C4-2B (cell line): Measurements from ENCODE around the gene APOL2.

Source experiments
- ZFX ChIP-seq: fragments of 450-650 bp; IDR thresholded peaks from 2 replicates; pipeline ENCODE4 v1.6.1; 2017
- TF ChIP-seq, protein P1 (sequence below): fragments of 450-650 bp; conservative IDR thresholded peaks from 2 replicates; pipeline ENCODE4 v1.5.1; 2017; ENCODE audit warnings: mild to moderate bottlenecking

DNA sequence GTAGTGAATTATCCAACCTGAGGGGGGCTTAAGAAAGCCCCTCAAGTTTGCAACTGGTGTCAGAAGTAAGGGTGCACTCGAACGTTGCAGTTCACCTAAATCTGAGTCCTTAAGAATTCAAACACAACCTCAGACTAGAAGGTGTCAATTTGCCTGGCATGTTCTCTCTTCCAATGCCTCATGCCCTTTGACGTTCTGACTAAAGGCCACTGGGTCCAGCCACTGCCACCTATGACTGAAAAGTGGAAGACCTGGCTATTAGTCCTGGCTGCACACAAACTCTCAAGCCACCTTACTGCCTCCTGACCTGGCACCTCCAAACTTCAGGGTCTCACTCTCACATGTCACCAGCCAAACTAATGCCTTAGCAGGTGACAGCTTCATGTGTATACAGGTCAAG, 45.8 kb downstream of the APOL2 start:
- TF ChIP-seq, protein P1, sequence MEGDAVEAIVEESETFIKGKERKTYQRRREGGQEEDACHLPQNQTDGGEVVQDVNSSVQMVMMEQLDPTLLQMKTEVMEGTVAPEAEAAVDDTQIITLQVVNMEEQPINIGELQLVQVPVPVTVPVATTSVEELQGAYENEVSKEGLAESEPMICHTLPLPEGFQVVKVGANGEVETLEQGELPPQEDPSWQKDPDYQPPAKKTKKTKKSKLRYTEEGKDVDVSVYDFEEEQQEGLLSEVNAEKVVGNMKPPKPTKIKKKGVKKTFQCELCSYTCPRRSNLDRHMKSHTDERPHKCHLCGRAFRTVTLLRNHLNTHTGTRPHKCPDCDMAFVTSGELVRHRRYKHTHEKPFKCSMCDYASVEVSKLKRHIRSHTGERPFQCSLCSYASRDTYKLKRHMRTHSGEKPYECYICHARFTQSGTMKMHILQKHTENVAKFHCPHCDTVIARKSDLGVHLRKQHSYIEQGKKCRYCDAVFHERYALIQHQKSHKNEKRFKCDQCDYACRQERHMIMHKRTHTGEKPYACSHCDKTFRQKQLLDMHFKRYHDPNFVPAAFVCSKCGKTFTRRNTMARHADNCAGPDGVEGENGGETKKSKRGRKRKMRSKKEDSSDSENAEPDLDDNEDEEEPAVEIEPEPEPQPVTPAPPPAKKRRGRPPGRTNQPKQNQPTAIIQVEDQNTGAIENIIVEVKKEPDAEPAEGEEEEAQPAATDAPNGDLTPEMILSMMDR = no peak
- TF ChIP-seq ZFX = no peak
